Testis (tissue), 2 donors: ENCODE measurements around the gene TTLL11.

Experiments used
- POLR2A ChIP-seq: fragments of 450-650 bp; IDR thresholded peaks from one replicate; pipeline ENCODE4 v1.6.1; 2017; ENCODE audit warnings: antibody characterized with exemption, mild to moderate bottlenecking, moderate library complexity
- TF ChIP-seq, protein P1 (sequence below), 3 experiments: fragments of 450-650 bp in 2 of 3; fragments of 200-600 bp in 1 of 3; sonication (generic) in 1 of 3; IDR thresholded peaks; one replicate each; pipeline ENCODE4 v1.5.1; 2016 to 2019; ENCODE audit warnings: antibody characterized with exemption in 3 of 3, mild to moderate bottlenecking in 2 of 3, moderate library complexity in 1 of 3

DNA sequence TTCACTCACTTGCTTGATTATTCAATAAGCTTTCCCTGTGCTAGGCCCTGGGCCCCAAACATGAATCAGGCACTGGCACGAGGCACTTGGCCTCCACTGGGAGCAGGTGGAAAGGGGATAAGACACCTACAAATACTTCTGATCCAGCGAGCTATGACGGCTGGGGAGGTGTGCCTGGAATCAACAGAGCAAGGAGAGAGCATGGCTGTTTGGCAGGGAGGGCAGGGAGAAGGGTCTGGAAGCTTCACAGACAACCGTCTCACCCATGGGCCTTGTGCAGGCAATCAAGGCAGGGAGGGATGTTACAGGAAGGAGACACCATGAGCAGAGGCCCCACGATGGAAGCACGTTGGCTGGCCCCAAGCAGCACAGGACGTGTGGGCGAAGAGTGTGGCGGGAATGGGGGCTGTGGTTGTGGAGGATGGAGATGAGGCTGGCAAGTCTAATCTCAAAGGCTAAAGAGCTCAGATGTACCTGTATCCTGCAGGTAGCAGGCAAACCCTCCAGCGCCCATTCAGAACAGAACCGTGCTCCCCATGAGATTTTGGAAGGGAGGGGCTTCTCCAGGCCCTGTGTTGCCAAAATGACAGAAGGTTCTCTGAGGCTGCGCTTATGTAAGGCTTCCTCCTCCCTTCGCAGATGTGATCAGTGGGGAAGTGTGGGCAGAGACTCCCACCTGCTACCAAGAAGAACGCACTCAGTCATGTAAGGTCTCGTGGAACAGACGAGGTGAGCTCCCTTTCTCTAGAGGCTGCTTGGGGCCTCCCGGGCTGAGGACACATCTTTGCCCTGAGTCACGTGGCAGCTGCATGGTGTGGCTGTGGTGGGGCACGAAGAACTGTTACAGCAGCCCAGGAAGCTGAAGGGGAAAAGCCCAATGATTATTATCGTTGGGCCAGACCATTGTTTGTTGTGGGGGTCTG, 252.0 kb downstream of the TTLL11 start:
- TF ChIP-seq, protein P1, sequence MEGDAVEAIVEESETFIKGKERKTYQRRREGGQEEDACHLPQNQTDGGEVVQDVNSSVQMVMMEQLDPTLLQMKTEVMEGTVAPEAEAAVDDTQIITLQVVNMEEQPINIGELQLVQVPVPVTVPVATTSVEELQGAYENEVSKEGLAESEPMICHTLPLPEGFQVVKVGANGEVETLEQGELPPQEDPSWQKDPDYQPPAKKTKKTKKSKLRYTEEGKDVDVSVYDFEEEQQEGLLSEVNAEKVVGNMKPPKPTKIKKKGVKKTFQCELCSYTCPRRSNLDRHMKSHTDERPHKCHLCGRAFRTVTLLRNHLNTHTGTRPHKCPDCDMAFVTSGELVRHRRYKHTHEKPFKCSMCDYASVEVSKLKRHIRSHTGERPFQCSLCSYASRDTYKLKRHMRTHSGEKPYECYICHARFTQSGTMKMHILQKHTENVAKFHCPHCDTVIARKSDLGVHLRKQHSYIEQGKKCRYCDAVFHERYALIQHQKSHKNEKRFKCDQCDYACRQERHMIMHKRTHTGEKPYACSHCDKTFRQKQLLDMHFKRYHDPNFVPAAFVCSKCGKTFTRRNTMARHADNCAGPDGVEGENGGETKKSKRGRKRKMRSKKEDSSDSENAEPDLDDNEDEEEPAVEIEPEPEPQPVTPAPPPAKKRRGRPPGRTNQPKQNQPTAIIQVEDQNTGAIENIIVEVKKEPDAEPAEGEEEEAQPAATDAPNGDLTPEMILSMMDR (IDR thresholded peaks at IDR 0.05): no peak
- TF ChIP-seq POLR2A: no peak
